GM18867 (cell line): ENCODE results near the gene CERS6.
A peak's percentile ranks its signal among the peaks of the same experiment; 100 is the strongest.

Experiments used
- ATAC-seq: cut with Tn5 transposase; IDR thresholded peaks from one replicate; pipeline ENCODE4 v1.9.1; 2021; ENCODE audit warnings: mild to moderate bottlenecking, moderate library complexity; ENCODE audit not compliant: unreplicated experiment

The CERS6 gene

DNA sequence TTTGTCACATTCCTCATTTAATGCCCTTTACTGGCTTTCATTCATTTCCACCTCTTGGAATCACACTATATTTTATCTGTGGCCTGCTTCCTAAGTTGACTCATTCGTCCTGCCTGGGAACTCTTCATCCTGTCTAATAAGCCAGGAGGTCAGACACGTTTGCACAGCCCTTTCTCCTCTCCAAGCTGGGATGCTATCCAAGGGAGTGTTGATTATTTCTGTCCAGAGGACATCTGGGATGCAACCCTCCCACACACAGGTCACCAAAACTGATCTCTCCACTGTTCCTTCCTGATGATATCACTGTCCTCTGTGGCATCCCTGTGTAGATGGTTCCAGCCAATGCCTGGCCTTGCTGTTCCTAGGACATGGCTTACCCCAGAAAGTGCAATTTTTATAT is 266.5 kb downstream of the CERS6 start:
- no peak for ATAC-seq

DNA sequence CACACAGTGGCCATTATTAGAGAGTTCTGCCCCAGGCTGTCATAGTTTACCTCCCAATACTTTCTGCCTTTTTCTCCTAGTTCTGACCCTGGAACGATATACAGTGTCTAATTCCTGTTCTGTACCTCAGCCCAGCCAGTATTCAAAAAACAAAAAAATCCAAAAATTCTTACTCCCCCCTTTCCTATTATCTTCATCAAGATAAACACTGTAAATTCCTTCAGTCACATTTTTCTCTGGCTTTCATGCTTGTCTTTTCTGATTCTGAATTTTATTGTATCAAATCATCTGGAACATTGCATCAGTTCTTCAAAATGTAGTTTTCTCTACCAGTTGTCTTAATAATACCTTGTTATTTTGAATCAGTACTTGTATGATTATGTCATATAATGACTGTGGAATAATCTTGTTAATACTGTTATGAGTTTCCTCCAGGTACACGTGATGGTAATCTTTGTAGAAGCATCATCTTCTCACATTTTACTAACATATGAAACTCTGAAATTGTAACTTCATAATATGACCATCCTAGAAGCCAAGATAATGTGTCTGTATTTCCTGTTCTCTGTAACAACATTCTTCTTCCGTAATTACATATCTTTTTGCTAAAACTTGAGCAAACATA is 267.3 kb downstream of the CERS6 start:
- ATAC-seq = no peak

DNA sequence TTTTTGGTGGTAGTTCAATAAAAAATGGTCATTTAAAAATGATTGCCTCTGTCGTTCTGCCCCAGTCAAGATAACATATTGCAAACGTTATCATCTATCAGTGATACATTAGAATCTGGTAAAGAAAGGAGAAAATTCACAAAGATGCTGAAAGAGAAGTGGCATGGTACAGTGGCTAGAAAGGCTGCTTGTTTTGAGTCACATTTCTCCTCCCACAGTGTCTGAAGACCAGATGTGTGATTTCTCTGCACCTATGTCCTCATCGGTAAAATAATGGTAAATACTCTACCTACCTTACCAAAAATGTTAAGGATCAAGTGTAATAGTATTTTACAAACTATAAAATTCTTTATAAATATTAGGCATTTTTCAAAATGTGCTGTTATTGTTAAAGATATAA is 270.3 kb downstream of the CERS6 start:
- no peak for ATAC-seq

- no peak for ATAC-seq
Observed at GRCh38 chr2:168727904-168728470, 271.9 kb downstream of the CERS6 start.

GRCh38 chr2:168729455-168729854 is 273.4 kb downstream of the CERS6 start:
- ATAC-seq = no peak

- no peak for ATAC-seq
Observed at GRCh38 chr2:168730344-168730743, 274.3 kb downstream of the CERS6 start.

- ATAC-seq = no peak
Observed at GRCh38 chr2:168731002-168731401, 274.9 kb downstream of the CERS6 start.

DNA sequence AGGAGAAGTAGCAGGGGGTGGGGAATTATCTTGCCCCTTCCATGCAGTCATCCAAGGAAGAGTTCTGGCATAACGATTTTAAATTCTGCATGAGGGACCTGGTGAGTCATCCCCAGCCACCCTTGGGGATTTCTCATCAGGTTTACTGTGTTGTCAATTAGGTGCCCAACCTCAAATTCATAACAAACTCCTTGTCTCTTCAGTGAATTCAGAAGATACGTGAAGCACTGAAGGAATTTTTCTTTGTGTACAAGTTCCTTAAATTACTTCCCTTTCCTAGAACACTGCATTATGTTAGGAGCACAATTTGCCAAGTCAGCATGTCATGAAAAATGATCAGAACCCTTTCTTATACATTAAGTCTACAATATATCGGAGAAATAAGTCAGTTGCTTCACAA is 275.5 kb downstream of the CERS6 start:
- no peak for ATAC-seq

DNA sequence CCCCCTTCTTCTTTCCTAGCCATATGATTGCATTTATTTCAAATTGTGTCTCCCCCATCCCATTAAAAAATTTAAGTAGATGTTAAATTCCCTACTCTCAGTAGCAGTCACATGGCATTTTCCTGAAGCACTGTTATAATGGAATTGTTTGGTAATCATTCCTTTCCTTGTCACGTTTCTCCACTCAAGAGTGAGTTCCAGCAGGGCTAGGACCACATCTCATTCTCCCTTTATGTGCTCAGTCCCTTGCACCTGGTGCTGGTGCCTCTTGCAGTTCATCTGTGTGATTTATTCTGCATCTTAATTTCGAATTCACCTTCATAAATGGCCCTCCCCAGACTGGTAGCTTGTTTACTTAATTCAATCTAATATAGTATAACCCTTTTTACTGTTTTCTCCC is 276.0 kb downstream of the CERS6 start:
- ATAC-seq = no peak

GRCh38 chr2:168732506-168732905 is 276.4 kb downstream of the CERS6 start:
- ATAC-seq = no peak

- ATAC-seq = no peak
Observed at GRCh38 chr2:168734199-168734760, 278.2 kb downstream of the CERS6 start.

DNA sequence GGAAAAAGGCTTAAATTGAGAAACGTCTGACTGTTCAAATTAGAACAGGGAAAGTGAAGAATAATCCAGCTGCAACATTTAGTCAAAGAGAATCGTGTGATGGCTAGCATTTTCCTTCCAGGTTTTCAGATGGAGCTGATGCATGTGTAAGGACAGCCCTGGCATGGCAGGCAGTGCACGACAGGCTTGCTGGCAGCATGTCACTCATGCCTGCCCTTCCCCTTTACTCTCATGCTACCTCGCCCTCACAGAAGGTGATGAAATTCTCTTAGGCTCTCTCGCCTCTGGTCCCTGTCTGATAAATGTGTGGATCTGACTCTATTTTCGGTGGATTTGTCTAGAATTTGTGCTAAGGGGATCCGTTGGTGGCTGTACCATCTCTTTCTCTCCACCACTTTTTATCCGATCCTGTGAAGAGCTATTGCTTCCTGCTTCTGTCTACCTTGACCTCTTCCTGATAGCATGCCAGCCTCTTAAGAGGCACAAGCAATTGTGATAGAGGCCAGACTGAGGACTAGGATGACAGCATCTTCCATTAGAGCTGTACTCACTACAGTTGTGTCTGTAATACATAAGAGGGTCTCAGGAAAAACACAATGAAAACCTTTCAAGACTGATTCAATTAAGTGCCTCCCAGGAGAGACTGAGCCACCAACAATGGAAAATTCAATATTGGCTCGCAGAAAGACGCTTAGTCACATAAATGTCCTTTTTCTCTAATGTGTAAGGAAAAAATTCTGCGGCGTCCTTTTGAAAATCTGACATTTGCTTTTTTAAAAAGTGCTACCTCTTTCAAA is 280.8 kb downstream of the CERS6 start:
- ATAC-seq = no peak

- ATAC-seq = no peak
Observed at GRCh38 chr2:168738062-168738461, 282.0 kb downstream of the CERS6 start.

DNA sequence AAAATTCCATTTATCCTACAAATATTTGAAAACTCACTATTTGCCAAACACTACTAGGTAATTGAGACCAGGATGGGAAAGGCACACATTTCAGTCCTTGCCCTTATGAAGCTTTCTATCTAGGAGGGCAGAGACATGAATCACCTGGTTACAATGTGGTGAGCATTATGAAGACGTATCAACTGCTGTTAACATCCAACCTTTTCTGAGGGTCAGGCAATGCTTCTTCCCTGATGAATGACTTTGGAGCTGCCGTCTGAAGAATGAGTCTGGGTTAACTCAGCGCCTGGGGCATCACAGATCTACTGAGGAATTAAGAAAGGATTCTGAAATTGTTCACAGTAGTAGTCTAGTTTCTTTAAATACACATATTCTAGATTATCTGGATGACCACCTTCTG is 284.3 kb downstream of the CERS6 start:
- no peak for ATAC-seq

GRCh38 chr2:168740788-168741187 is 284.7 kb downstream of the CERS6 start:
- no peak for ATAC-seq

- no peak for ATAC-seq
Observed at GRCh38 chr2:168742258-168742932, 286.3 kb downstream of the CERS6 start.

GRCh38 chr2:168744844-168745243 is 288.8 kb downstream of the CERS6 start:
- no peak for ATAC-seq

DNA sequence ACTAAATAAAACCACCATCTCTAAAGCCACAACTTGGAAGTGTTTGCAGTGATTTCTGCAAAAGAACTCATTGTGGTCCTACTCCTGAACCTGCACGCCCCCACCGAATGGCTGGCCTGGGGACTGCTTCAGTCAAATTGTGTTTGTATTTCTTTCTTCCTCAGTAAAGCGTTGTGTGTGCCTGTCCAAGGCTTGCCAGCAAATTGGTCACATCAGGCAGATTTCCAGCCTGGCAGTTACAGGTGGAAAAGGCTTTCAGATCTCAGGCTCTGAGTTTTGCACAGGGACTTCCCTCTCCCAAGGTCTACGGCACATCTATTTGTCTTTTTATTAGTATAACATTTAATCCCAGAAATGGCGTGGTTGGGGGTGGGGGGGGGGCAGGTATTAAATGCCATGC is 292.4 kb downstream of the CERS6 start:
- no peak for ATAC-seq

DNA sequence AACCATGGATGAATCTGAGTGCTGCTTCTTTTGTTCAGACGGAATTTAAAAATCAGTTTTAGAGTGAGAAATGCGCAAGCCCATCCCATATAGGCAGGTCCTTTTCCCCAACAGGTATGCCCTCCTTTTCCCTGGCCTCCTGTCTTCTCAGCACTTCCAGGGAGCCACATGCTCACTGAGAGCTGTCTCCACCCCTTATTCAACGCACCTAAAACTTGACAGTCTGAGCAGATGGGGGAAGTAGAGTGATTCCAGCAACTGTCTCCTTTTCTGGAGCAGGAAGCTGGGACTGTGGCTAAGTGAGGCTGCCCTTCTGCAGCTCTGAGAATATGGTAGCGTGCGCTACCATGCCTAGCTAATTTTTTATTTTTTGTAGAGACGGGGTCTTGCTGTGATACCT is 293.2 kb downstream of the CERS6 start:
- no peak for ATAC-seq

DNA sequence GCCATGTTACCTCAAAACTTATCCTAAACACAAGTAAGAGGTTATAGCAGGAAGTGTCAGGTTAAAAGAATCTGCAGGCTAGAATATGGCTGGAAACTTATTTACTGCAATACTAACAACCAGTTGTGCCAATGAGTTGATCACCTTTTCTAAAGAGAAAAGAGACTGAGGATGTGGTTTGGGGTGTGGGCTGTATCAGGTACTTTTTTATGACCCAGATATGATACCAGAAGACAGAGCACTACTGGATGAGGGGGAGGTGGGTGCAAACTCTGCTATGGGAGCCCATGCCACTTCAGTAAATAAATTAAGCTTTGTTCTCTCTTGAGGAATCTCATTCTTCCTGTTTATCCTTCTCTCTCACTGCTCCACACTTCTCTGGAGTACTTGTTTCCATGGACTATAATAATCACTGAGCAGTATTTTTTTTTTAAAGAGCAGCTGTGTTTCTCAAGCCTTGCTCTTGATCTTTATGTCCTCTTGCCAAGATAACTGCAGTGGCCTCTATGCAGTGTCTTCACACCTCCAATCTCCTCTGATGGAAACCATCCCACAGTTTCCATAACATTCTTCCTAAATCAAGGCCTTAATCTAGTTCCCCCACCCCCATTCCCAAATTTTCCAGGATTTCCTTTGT is 295.1 kb downstream of the CERS6 start:
- peak; percentile 86 for ATAC-seq

DNA sequence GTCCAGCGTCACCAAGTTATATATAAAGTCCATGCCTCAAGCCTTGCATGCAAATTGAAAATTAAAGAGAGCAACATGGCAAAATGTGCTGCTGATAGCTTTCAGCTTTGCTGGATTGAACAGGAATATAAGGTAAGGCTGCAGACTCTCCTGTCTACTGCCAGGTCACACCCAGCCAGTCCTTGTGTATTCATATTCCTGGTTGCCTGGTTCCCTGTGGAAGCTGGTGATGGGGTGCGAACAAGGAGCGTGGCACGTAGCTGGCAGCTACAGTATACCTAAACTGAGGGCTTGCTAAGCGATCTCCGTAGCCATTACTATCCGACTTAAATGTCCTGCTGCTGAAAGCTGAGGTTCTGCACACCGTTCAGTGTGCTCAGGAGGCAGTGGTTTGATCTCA is 296.3 kb downstream of the CERS6 start:
- ATAC-seq = no peak
